ENCODE results near the gene BRD7. TPM values are rescaled to one million over a fixed set of nuclear protein-coding genes. Genes with fewer than 3 reads are reported as not detected.
A peak's percentile ranks its signal among the peaks of the same experiment; 100 is the strongest.

The BRD7 gene
- polyA plus RNA-seq, 3 donors from 2014 or later = 15.7 to 42.7 (median 39.8) TPM

GRCh38 chr16:50381679-50382440 lies 13.1 kb upstream of the BRD7 start:
- H3K4me3 Mint-ChIP-seq = no peak overlapping the region
- H3K9me3 Mint-ChIP-seq = no peaks in the 10 kb centered on the region
- peak in 2 of 3 donors; percentile 15 to 28 for DNase-seq
- peaks cover 3 to 5% of the 10 kb centered on the region in 2 donors for H3K4me1 Mint-ChIP-seq
- H3K27ac Mint-ChIP-seq = peak overlapping the region in 1 of 6 donors; percentile 26
- no peaks in the 10 kb centered on the region for H3K36me3 Mint-ChIP-seq
- peaks cover 2 to 9% (median 5%) of the 10 kb centered on the region in 3 donors for H3K27me3 Mint-ChIP-seq (ENCODE audit: low read depth in 3 of 3)

- Mint-ChIP-seq H3K4me3 (no peak overlapping the region), H3K9me3 (no peaks in the 10 kb centered on the region), H3K27me3 (ENCODE audit: low read depth in 3 of 3) (peaks cover 3 to 12% (median 6%) of the 10 kb centered on the region in 3 donors), H3K4me1 (peaks cover 3 to 5% of the 10 kb centered on the region in 2 donors), H3K36me3 (no peaks in the 10 kb centered on the region), H3K27ac (no peak overlapping the region)
- no peak for DNase-seq
These were observed 9.6 kb upstream of the BRD7 start for GRCh38 chr16:50378417-50378816.

GRCh38 chr16:50377001-50377400 lies 8.2 kb upstream of the BRD7 start:
- H3K27me3 Mint-ChIP-seq (ENCODE audit: low read depth in 3 of 3) = peaks cover 3 to 9% (median 6%) of the 10 kb centered on the region in 3 donors
- no peaks in the 10 kb centered on the region for H3K9me3 Mint-ChIP-seq
- peaks cover 1% of the 10 kb centered on the region in 2 donors for H3K4me1 Mint-ChIP-seq
- DNase-seq = no peak
- no peak overlapping the region for H3K27ac Mint-ChIP-seq
- H3K36me3 Mint-ChIP-seq = no peaks in the 10 kb centered on the region
- H3K4me3 Mint-ChIP-seq = no peak overlapping the region

DNA sequence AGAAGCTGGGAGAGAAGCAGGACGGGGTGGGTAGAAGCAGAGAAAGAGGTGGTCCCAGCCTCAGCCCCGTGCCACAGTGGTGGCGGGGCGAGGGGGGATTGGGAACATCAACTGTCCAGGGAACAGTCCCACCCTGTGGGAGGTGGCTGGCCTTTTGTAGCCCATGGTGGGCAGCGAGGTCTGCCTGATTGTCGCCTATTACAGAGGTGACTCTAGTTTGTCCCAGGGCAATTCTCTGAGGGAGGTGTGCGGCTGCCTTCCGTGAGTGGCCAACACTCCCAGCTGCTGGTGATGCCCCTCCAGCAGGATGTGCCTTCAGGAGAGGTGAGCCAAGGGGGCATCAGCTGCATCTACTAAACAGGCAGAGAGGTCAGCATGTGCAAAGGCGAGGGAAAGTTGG lies 5.0 kb upstream of the BRD7 start:
- peaks cover 7 to 10% of the 10 kb centered on the region in 2 donors for H3K4me1 Mint-ChIP-seq
- DNase-seq = no peak
- no peak overlapping the region for H3K4me3 Mint-ChIP-seq
- no peak overlapping the region for H3K27ac Mint-ChIP-seq
- H3K9me3 Mint-ChIP-seq = no peaks in the 10 kb centered on the region
- H3K27me3 Mint-ChIP-seq (ENCODE audit: low read depth in 3 of 3) = peaks cover 4 to 9% (median 5%) of the 10 kb centered on the region in 3 donors
- H3K36me3 Mint-ChIP-seq = no peaks in the 10 kb centered on the region

DNA sequence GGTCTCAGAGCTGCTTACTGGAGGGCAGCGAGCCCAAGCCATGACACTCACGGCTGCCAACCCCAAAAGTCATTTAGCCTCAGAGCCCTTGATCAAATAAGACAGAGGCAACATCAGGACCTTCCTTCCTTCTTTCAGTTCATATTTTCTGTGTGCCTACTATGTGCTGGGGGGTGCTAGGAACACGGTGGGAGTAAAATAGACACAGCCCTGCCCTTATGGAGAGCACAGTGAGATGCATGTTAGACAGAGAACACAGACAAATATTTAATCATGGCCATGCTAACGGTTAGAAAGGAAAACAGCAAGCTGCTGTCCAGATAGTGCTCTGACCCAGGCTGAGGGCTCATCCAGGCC lies 4.5 kb upstream of the BRD7 start:
- Mint-ChIP-seq H3K4me1 (peaks cover 7 to 10% of the 10 kb centered on the region in 2 donors), H3K27ac (no peak overlapping the region), H3K36me3 (no peaks in the 10 kb centered on the region), H3K9me3 (no peaks in the 10 kb centered on the region), H3K4me3 (no peak overlapping the region), H3K27me3 (ENCODE audit: low read depth in 3 of 3) (peaks cover 4 to 9% (median 5%) of the 10 kb centered on the region in 3 donors)
- DNase-seq = no peak

GRCh38 chr16:50372611-50373344 lies 4.0 kb upstream of the BRD7 start:
- DNase-seq = no peak
- H3K27me3 Mint-ChIP-seq (ENCODE audit: low read depth in 3 of 3) = peaks cover 3 to 9% (median 4%) of the 10 kb centered on the region in 3 donors
- no peak overlapping the region for H3K4me3 Mint-ChIP-seq
- H3K36me3 Mint-ChIP-seq = no peaks in the 10 kb centered on the region
- H3K4me1 Mint-ChIP-seq = peaks cover 12 to 14% of the 10 kb centered on the region in 2 donors
- no peak overlapping the region for H3K27ac Mint-ChIP-seq
- H3K9me3 Mint-ChIP-seq = no peaks in the 10 kb centered on the region

- Mint-ChIP-seq H3K4me3 (peak overlapping the region in 1 of 5 donors; percentile 52), H3K9me3 (no peaks in the 10 kb centered on the region), H3K27me3 (ENCODE audit: low read depth in 3 of 3) (peaks cover 3 to 9% (median 4%) of the 10 kb centered on the region in 3 donors), H3K4me1 (peaks cover 19 to 21% of the 10 kb centered on the region in 2 donors), H3K36me3 (no peaks in the 10 kb centered on the region), H3K27ac (no peak overlapping the region)
- no peak for DNase-seq
These were observed 3.3 kb upstream of the BRD7 start for GRCh38 chr16:50371936-50372595.

DNA sequence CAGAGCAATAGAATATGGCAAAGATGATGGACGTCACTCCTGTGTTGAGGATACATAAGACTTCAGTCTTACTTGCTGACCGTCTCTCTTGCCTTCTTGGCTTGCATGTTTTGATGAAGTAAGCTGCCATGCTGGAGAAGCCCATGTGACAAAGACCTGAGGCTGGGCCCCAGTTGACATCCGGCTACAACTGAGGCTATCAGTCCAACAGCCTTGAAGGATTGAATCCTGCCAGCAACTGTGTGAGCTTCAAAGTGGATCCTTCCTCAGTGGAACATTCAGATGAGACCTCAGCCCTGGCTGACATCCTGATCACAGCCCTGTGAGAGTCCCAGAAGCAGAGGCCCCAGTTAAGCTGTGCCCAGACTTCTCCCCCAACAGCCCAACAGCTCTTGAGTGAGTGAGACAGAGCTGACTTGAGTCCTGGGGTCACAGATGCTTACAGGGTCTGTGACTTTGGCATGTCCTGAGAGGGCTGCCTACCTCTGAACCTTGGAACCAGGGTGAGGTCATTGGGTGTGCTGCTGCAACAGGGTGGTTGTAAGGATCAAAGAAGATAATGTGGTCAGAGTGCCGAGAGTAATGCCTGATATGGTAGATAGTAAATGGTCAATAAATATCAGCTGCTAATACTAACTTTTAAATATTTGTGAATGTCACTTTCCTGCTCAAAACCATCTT lies 2.4 kb upstream of the BRD7 start:
- peaks cover 28% of the 10 kb centered on the region in 2 donors for H3K4me1 Mint-ChIP-seq
- H3K4me3 Mint-ChIP-seq = no peak overlapping the region
- peaks cover 1 to 9% (median 3%) of the 10 kb centered on the region in 3 donors for H3K27me3 Mint-ChIP-seq (ENCODE audit: low read depth in 3 of 3)
- H3K36me3 Mint-ChIP-seq = peaks cover 0 to 1% (median under 1%) of the 10 kb centered on the region in 3 donors
- DNase-seq = no peak
- H3K9me3 Mint-ChIP-seq = no peaks in the 10 kb centered on the region
- H3K27ac Mint-ChIP-seq = peak overlapping the region in 1 of 6 donors; percentile 2

DNA sequence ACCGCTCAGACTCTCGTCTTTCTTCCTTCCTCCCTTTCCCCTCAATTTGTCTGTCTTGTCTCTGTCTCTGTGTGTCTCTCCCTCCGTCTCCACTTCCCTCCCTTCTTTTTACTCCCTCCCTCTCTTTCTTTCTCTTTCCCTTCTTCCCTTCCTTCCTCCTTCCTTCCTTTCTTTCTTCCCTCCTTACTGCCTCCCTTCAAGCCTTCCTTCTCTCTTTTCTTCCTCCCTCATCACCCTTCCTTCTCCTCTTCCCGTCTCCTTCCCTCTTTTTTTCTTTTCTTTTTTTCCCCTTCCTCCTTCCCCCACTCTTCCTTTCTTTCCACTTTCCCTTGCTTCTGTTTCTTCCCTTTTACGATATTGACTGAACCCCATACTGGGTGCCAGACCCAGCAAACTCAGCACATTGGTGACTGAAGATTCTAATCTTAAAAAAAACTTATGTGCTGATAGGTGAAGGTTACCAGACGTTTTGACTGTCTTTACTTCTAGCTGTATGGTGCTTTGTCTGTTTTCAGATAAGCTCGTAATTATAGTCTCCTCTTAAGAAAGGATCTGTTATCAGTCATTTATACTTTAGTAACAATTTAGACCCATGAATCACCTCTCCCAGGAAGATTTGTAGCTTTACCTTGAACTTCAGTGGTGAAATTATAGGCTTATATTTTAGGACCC lies 481 bp upstream of the BRD7 start:
- Mint-ChIP-seq H3K27me3 (ENCODE audit: low read depth in 3 of 3) (peaks cover 1 to 4% (median 3%) of the 10 kb centered on the region in 3 donors), H3K4me1 (peaks cover 47% of the 10 kb centered on the region in 2 donors), H3K4me3 (peak overlapping the region; percentile 86 to 90 (median 87)), H3K36me3 (peaks cover 6 to 7% (median 6%) of the 10 kb centered on the region in 3 donors), H3K27ac (peak overlapping the region; percentile 86 to 97 (median 94)), H3K9me3 (no peaks in the 10 kb centered on the region)
- no peak for DNase-seq

DNA sequence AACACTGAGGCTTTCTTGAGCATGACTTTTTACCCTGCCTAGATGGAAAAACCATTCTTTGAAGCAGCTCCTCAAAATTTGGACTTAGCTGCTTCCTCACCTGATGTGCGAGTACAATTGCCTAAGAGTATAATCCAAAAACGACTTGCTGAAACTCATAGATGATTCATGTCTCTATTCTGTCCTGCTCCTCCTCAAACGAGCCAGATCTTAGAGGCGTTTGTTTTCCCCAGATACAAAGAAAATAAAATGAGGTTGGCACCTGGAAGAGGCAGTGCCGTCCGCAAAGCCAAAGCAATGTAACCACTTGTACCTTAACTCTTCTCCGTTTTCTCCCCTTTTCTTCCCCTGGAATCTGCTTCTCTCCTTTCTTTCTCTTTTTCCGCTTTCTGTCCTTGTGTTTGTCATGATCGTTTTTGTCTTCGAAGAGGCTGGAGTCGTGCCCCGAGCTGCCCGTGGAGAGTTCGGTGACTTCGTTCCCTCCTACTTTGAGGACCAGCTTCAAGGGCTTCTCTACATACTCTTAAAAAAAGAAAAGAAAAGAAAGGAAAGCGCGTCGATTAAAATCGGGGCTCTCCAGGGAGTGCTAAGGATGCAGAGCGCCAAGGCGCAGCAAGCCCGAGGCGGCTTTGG lies 895 bp downstream of the BRD7 start:
- peak overlapping the region; percentile 79 to 96 (median 88) for H3K27ac Mint-ChIP-seq
- H3K4me1 Mint-ChIP-seq = peaks cover 53 to 60% of the 10 kb centered on the region in 2 donors
- H3K36me3 Mint-ChIP-seq = peaks cover 7 to 9% (median 9%) of the 10 kb centered on the region in 3 donors
- H3K4me3 Mint-ChIP-seq = peak overlapping the region; percentile 89 to 95 (median 90)
- no peak for DNase-seq
- peaks cover 0 to 4% (median 1%) of the 10 kb centered on the region in 3 donors for H3K27me3 Mint-ChIP-seq (ENCODE audit: low read depth in 3 of 3)
- H3K9me3 Mint-ChIP-seq = no peaks in the 10 kb centered on the region

GRCh38 chr16:50365791-50366575 lies 2.8 kb downstream of the BRD7 start:
- peaks cover 9 to 18% (median 11%) of the 10 kb centered on the region in 3 donors for H3K36me3 Mint-ChIP-seq
- peak overlapping the region; percentile 23 to 45 (median 25) for H3K4me3 Mint-ChIP-seq
- H3K4me1 Mint-ChIP-seq = peaks cover 65 to 78% of the 10 kb centered on the region in 2 donors

GRCh38 chr16:50363656-50364055 lies 5.1 kb downstream of the BRD7 start:
- H3K9me3 Mint-ChIP-seq = no peaks in the 10 kb centered on the region
- peaks cover 9 to 22% (median 16%) of the 10 kb centered on the region in 3 donors for H3K36me3 Mint-ChIP-seq
- peaks cover 0 to 2% (median 0%) of the 10 kb centered on the region in 3 donors for H3K27me3 Mint-ChIP-seq (ENCODE audit: low read depth in 3 of 3)
- H3K4me3 Mint-ChIP-seq = no peak overlapping the region
- H3K27ac Mint-ChIP-seq = peak overlapping the region in 3 of 6 donors; percentile 20 to 57 (median 44)
- DNase-seq = no peak
- peaks cover 64 to 92% of the 10 kb centered on the region in 2 donors for H3K4me1 Mint-ChIP-seq

More at GRCh38 chr16:50365791-50366575, 2.8 kb downstream of the BRD7 start:
- Mint-ChIP-seq H3K9me3 (no peaks in the 10 kb centered on the region), H3K27ac (peak overlapping the region; percentile 14 to 67 (median 46)), H3K27me3 (ENCODE audit: low read depth in 3 of 3) (peaks cover 0 to 2% (median 1%) of the 10 kb centered on the region in 3 donors)
- DNase-seq = no peak
